Measurements from ENCODE around the gene SEMA3D.

Gene SEMA3D

DNA sequence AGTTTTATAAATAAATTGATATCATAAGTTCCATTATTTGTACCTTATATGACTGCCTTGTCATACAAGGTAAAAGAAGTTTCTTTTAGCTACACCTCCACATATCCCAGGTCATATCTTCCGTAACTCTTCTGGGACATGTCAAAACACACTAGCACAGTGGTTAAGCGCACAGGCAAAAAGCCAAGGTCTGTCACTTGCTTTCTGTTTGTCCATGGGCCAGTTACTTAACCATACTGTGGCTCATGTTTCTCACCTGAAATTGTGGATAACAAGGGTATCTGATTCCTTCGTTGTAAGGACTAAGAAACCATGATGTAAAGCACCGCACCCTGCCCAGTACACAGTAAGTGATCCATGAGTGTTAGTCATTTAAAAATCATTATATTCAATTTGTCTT is 56.2 kb downstream of the SEMA3D start:
- Mint-ChIP-seq H3K4me3 (no peak overlapping the region), H3K9me3 (no peaks in the 10 kb centered on the region), H3K4me1 (ENCODE audit: low read depth) (no peaks in the 10 kb centered on the region), H3K27me3 (ENCODE audit: low read depth) (no peaks in the 10 kb centered on the region), H3K36me3 (ENCODE audit: low read depth) (no peaks in the 10 kb centered on the region), H3K27ac (no peak overlapping the region)
- DNase-seq (ENCODE audit: low spot score) = no peak

DNA sequence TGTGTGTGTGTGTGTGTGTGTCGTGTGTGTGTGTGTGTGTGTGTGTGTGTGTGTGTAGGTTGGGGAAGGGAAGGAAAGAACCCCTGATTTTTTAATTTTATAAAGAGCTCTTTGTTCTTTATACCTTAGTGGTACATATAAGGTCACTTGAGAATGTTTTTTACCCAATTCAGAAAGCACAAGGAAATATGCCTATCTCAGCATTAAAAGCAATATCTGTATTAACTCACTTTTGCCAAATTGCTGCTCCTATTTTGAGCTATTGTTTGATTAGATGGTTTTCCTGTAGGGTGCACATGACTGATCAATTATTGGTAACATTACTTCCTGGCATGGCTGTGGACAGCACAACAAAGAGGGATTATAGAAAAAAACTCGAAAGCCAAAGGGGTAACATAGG is 60.5 kb downstream of the SEMA3D start:
- no peaks in the 10 kb centered on the region for H3K4me1 Mint-ChIP-seq (ENCODE audit: low read depth)
- H3K9me3 Mint-ChIP-seq = no peaks in the 10 kb centered on the region
- no peaks in the 10 kb centered on the region for H3K27me3 Mint-ChIP-seq (ENCODE audit: low read depth)
- no peak overlapping the region for H3K4me3 Mint-ChIP-seq
- no peaks in the 10 kb centered on the region for H3K36me3 Mint-ChIP-seq (ENCODE audit: low read depth)
- no peak for DNase-seq (ENCODE audit: low spot score)
- no peak overlapping the region for H3K27ac Mint-ChIP-seq

DNA sequence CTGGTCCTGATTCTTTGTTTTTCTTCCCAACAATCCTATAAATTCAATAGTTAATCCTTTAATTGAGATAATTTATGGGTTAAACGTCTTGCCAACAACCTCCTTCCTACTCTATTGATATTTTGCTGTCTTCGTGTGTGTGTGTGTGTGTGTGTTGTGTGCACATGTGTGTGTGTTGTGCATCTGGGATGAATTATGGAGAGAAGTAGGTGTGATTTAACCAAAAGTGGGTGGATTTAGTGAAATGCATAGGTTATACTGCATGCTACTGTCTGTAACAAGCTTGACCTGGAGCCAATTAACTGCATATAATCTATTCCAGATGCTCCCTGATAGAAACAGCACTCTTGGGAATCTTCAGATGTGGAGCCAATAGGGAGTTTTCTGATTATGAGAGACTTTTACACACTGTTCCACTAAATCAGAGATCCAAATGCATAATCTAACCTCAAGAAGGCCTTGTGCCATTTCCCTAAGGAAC is 61.2 kb downstream of the SEMA3D start:
- Mint-ChIP-seq H3K9me3 (no peaks in the 10 kb centered on the region), H3K27me3 (ENCODE audit: low read depth) (no peaks in the 10 kb centered on the region), H3K4me3 (no peak overlapping the region), H3K36me3 (ENCODE audit: low read depth) (no peaks in the 10 kb centered on the region), H3K27ac (no peak overlapping the region), H3K4me1 (ENCODE audit: low read depth) (no peaks in the 10 kb centered on the region)
- DNase-seq (ENCODE audit: low spot score) = no peak

DNA sequence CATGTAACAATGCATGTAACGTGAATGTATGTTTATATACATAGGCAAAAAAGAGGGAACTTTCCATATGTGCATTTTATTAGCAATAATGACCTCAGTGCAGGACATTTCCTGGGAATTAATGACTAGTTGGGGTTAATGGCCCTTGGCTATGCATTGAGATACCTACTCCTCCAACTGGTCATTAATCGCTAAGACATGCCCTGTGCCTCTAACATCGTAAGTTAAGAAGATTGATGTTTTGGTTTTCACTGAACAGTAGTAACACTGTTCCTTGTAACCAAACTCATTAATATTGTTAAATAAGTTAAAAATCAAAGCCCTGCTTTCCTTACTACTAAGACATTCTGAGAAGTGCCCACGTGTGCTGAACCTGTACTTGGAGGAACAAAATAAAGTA is 61.7 kb downstream of the SEMA3D start:
- no peak for DNase-seq (ENCODE audit: low spot score)
- no peak overlapping the region for H3K27ac Mint-ChIP-seq
- H3K36me3 Mint-ChIP-seq (ENCODE audit: low read depth) = no peaks in the 10 kb centered on the region
- H3K27me3 Mint-ChIP-seq (ENCODE audit: low read depth) = no peaks in the 10 kb centered on the region
- H3K4me3 Mint-ChIP-seq = no peak overlapping the region
- H3K9me3 Mint-ChIP-seq = no peaks in the 10 kb centered on the region
- no peaks in the 10 kb centered on the region for H3K4me1 Mint-ChIP-seq (ENCODE audit: low read depth)

DNA sequence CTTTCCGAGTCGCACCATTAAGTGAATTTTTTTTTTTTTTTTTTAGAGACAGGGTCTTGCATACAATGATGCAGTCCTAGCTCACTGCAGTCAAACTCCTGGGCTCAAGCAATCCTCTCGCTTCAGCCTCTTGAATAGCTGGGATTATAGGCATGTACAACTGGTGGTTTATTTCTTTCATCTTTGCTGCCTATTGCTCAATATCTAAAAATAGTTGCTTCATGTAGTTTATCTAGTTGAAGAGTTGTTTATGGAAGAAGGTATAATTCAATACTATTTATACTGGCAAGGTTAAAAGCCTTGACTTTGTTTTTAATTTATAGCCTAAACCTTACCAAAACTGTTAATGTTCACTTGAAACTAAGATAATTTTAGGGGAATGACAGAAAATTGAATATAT is 66.9 kb downstream of the SEMA3D start:
- Mint-ChIP-seq H3K27ac (no peak overlapping the region), H3K27me3 (ENCODE audit: low read depth) (no peaks in the 10 kb centered on the region), H3K36me3 (ENCODE audit: low read depth) (no peaks in the 10 kb centered on the region), H3K9me3 (no peaks in the 10 kb centered on the region), H3K4me1 (ENCODE audit: low read depth) (no peaks in the 10 kb centered on the region), H3K4me3 (no peak overlapping the region)
- DNase-seq (ENCODE audit: low spot score) = no peak

DNA sequence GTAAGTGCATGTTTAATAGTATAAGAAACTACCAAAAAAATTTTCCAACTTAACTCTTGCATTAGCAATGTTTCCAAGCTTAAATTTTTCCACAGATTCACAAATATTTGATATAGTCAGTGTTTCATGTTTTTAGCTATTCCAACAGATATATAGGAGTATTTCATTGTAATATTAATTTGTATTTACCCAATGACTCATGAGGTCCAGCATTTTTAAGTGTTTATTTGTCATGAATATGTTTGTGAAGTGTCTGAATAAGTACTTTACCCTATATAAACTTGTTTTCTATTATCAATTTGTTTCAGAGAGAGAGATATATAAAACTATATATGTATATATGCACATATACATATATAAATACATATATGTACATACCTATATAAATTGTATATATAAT is 71.0 kb downstream of the SEMA3D start:
- Mint-ChIP-seq H3K27ac (no peak overlapping the region), H3K4me3 (no peak overlapping the region), H3K36me3 (ENCODE audit: low read depth) (no peaks in the 10 kb centered on the region), H3K4me1 (ENCODE audit: low read depth) (no peaks in the 10 kb centered on the region), H3K9me3 (no peaks in the 10 kb centered on the region), H3K27me3 (ENCODE audit: low read depth) (no peaks in the 10 kb centered on the region)
- no peak for DNase-seq (ENCODE audit: low spot score)

DNA sequence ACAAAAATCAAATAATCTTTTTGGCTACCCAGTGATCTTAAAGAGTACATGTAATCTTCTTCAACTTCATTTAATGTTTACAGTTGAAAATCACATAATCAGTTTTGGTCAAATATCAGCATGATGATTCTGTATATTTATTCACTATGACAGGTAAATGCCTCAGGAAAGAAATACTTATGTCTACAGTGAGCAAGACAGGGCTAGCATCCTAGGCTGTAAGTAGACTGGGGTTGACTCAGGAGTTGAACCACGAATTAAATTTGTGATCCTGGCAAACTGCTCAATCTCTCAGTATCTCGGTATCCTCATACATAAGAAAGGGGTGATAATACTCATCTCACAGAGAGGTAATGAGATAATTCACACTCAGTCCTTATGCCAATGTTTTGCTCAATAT is 71.8 kb downstream of the SEMA3D start:
- no peak overlapping the region for H3K4me3 Mint-ChIP-seq
- H3K9me3 Mint-ChIP-seq = no peaks in the 10 kb centered on the region
- no peak overlapping the region for H3K27ac Mint-ChIP-seq
- H3K4me1 Mint-ChIP-seq (ENCODE audit: low read depth) = no peaks in the 10 kb centered on the region
- DNase-seq (ENCODE audit: low spot score) = no peak
- H3K36me3 Mint-ChIP-seq (ENCODE audit: low read depth) = no peaks in the 10 kb centered on the region
- no peaks in the 10 kb centered on the region for H3K27me3 Mint-ChIP-seq (ENCODE audit: low read depth)

DNA sequence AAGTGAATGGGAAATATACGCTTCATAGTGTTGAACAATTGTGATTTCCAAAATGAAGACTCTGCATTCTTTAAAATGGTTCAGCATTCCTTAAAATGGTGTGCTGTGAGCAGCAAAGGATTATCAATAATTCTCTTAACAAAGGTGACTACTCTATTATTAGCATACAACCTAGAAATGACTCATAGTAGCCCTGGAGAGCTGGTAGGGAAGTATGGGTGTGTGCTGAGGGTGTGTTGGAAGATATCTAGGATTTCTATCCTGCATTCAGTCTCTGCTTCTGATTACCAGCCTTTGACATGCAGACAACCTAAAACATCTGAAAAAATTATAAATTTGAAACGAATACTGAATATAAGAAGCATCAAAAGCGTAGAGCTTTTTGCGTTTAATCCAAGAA is 72.5 kb downstream of the SEMA3D start:
- Mint-ChIP-seq H3K4me1 (ENCODE audit: low read depth) (no peaks in the 10 kb centered on the region), H3K27ac (no peak overlapping the region), H3K9me3 (no peaks in the 10 kb centered on the region), H3K4me3 (no peak overlapping the region), H3K36me3 (ENCODE audit: low read depth) (no peaks in the 10 kb centered on the region), H3K27me3 (ENCODE audit: low read depth) (no peaks in the 10 kb centered on the region)
- DNase-seq (ENCODE audit: low spot score) = no peak

DNA sequence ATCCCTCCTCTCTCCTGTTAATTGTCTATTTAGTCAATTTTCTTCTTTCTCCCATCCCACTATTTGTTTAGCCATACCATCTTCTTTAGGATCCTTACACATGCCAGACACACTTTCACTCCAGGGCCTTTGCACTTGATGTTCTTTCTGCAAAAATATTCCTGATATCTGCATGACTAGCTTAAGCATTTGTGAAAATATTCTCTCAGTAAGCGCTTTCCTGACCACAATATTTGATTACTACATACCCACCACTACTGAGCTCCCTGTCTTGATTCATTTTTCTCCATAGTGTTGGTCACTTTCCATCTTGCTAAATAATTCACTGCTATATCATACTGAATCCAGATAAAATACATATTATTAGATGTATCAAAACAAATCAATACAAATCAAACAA is 75.1 kb downstream of the SEMA3D start:
- H3K36me3 Mint-ChIP-seq (ENCODE audit: low read depth) = no peaks in the 10 kb centered on the region
- no peaks in the 10 kb centered on the region for H3K27me3 Mint-ChIP-seq (ENCODE audit: low read depth)
- no peak for DNase-seq (ENCODE audit: low spot score)
- H3K4me1 Mint-ChIP-seq (ENCODE audit: low read depth) = no peaks in the 10 kb centered on the region
- no peaks in the 10 kb centered on the region for H3K9me3 Mint-ChIP-seq
- H3K4me3 Mint-ChIP-seq = no peak overlapping the region
- H3K27ac Mint-ChIP-seq = no peak overlapping the region

DNA sequence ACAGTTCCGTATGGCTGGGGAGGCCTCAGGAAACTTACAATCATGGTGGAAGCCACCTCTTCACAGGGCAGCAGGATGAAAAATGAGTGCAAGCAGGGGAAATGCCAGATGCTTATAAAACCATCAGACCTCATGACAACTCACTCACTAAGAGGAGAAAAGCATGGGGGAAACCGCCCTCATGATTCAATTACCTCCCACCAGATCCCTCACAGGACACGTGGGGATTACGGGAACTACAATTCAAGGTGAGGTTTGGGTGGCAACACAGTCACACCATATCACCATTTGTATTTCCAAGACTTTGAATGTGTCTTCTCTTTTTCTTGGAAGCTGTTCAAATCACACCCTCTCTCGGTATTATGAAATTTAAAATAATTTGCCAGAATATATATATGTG is 80.1 kb downstream of the SEMA3D start:
- no peaks in the 10 kb centered on the region for H3K4me1 Mint-ChIP-seq (ENCODE audit: low read depth)
- no peaks in the 10 kb centered on the region for H3K9me3 Mint-ChIP-seq
- H3K27me3 Mint-ChIP-seq (ENCODE audit: low read depth) = no peaks in the 10 kb centered on the region
- no peaks in the 10 kb centered on the region for H3K36me3 Mint-ChIP-seq (ENCODE audit: low read depth)
- no peak for DNase-seq (ENCODE audit: low spot score)
- no peak overlapping the region for H3K27ac Mint-ChIP-seq
- no peak overlapping the region for H3K4me3 Mint-ChIP-seq

DNA sequence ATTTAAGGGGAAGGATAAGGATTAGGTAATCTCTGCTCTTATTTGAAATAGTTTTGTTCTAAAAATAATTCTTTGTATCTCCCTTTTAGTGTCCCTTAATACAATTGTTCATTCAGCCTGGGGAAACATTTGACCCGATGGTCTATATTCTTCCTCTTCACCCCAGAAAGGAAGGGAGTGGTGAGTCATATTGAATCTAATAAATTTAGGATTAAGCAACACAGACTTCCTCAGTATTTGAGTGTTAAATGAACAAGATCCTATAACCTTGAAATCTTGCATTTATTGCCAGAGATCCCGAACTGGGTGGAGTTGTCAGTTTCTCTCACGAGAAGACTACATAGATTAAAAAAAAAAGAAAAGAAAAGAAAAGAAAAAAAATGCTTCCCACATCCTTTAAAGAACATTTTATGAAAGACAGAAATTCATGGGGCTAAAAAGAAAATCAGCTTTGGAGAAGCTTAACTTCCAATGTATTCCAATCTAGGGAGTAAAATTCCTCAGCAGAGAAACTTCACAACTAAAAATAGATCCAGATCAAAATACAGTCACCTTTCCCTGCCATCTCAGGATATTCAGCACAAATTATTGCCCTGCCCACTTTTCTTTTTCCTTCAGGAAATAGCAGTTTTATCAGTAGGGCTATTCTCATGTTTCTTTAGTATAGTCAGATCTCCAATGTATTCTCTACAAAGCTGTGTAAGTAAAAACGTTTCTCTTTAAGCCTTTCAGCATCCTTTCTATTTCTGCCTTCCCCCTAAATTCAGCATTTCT is 82.2 kb downstream of the SEMA3D start:
- no peaks in the 10 kb centered on the region for H3K27me3 Mint-ChIP-seq (ENCODE audit: low read depth)
- H3K36me3 Mint-ChIP-seq (ENCODE audit: low read depth) = no peaks in the 10 kb centered on the region
- DNase-seq (ENCODE audit: low spot score) = no peak
- H3K27ac Mint-ChIP-seq = no peak overlapping the region
- no peak overlapping the region for H3K4me3 Mint-ChIP-seq
- H3K9me3 Mint-ChIP-seq = no peaks in the 10 kb centered on the region
- no peaks in the 10 kb centered on the region for H3K4me1 Mint-ChIP-seq (ENCODE audit: low read depth)

DNA sequence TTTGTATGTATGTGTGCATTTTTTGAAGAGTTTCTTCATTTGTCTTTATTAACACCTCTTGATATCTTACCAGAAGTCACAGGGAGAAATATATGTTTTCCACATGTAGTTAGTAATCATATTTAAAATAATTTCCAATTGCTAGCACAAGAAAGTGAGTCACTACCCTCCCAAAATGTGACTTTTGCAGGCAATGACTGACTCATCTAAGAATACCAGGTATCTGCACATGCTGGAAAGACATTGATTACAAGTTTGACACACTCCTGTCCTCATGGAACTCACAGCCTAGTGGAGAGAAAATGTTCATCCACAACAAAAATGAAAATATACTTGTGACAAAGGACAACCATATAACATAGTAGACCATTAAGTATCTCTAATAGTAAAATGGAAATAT is 82.9 kb downstream of the SEMA3D start:
- H3K27ac Mint-ChIP-seq = no peak overlapping the region
- no peak for DNase-seq (ENCODE audit: low spot score)
- H3K9me3 Mint-ChIP-seq = no peaks in the 10 kb centered on the region
- H3K27me3 Mint-ChIP-seq (ENCODE audit: low read depth) = no peaks in the 10 kb centered on the region
- no peak overlapping the region for H3K4me3 Mint-ChIP-seq
- H3K36me3 Mint-ChIP-seq (ENCODE audit: low read depth) = no peaks in the 10 kb centered on the region
- H3K4me1 Mint-ChIP-seq (ENCODE audit: low read depth) = no peaks in the 10 kb centered on the region

DNA sequence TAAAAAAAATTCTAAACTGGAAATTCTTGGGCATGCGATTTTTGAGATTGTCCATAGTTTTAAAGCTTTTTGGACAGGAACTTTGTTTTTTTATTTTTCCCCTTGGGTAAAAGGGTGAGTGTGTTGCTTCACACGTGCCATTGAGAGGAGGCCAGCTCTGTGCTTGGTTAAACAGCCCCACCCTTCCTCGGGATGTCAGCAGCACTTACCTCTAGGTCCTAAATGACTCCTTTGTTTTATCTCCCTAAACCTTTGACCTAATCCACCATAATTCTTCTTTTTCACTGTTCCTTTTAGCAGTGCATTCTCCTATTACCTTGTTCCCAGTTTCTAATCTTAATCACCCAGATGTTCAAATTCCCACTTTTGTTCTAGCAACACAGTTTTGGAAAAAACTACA is 83.5 kb downstream of the SEMA3D start:
- DNase-seq (ENCODE audit: low spot score) = no peak
- Mint-ChIP-seq H3K36me3 (ENCODE audit: low read depth) (no peaks in the 10 kb centered on the region), H3K27me3 (ENCODE audit: low read depth) (no peaks in the 10 kb centered on the region), H3K27ac (no peak overlapping the region), H3K9me3 (no peaks in the 10 kb centered on the region), H3K4me1 (ENCODE audit: low read depth) (no peaks in the 10 kb centered on the region), H3K4me3 (no peak overlapping the region)

DNA sequence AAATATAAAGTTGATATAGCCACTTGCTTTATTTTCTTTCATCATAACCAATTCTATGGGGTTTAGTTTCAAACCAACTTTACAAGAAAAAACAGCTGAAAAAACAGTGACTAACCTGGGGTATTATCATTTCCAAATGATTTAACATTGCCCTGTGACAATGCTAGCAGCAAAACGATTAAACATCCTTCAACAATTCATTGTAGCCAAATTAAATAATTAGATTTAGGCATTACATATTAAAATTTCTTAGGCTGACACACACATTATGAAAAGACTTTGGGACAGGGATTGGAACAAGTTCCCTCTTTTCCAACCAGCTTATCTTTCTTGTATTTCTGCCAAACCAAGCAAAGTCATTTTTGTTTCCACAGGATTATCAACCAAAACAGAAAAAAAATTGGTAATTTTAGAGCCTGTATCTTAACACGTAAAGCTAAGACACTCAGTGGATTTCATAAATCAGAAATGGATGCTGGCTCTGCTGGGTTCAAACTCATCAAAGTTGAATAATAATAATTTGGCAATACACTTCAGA is 84.0 kb downstream of the SEMA3D start:
- no peak for DNase-seq (ENCODE audit: low spot score)
- H3K4me3 Mint-ChIP-seq = no peak overlapping the region
- no peaks in the 10 kb centered on the region for H3K9me3 Mint-ChIP-seq
- H3K4me1 Mint-ChIP-seq (ENCODE audit: low read depth) = no peaks in the 10 kb centered on the region
- H3K27me3 Mint-ChIP-seq (ENCODE audit: low read depth) = no peaks in the 10 kb centered on the region
- no peaks in the 10 kb centered on the region for H3K36me3 Mint-ChIP-seq (ENCODE audit: low read depth)
- no peak overlapping the region for H3K27ac Mint-ChIP-seq

DNA sequence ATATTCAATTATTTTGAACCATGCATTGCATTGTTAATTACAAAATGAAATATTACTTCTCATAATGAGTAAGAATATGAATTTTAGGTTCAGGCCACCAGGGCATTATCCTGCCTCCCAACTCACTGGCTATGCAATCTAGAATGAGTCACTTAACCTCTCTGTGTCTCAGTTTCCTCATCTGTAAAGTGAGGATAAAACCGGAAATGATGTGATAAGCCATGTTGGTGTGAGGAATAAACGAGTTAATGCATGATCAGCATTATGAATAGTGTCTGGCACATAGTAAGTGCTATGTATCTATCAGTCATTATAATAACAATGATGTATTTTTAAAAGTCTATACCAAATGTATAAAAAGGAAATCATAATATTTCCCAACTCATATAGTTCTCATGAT is 85.5 kb downstream of the SEMA3D start:
- no peak for DNase-seq (ENCODE audit: low spot score)
- Mint-ChIP-seq H3K9me3 (no peaks in the 10 kb centered on the region), H3K27me3 (ENCODE audit: low read depth) (no peaks in the 10 kb centered on the region), H3K4me1 (ENCODE audit: low read depth) (no peaks in the 10 kb centered on the region), H3K36me3 (ENCODE audit: low read depth) (no peaks in the 10 kb centered on the region), H3K27ac (no peak overlapping the region), H3K4me3 (no peak overlapping the region)

All from T-helper 2 cell treated with Interferon-gamma antibody and Interleukin-4, amounts not matched to agents 5 μg/mL and 100 μg/mL, for 36 hours (primary cell).